HG02973 (cell line): ENCODE measurements around the gene ITK.

Experiments used
- ATAC-seq: cut with Tn5 transposase; IDR thresholded peaks from one replicate; pipeline ENCODE4 v1.9.1; 2021; ENCODE audit warnings: moderate library complexity; ENCODE audit not compliant: unreplicated experiment

Gene ITK

GRCh38 chr5:157303667-157304327 is 123.2 kb downstream of the ITK start:
- ATAC-seq, result no peak
